Stimulated activated CD8-positive, alpha-beta memory T cell treated with anti-CD3 and anti-CD28 coated beads, Interleukin-4, amount 100 ng/mL, for 48 hours (primary cell): Measurements from ENCODE around the gene SCAF4.
"Not testable (repeated sequence)": the region's sequence is repeated elsewhere in the genome, so short reads cannot be mapped to it uniquely, and the experiment has no call there.

ENCODE experiments used
- DNase-seq: peaks from one replicate; pipeline ENCODE4 v3.0.0-alpha.2; 2020

Gene SCAF4

DNA sequence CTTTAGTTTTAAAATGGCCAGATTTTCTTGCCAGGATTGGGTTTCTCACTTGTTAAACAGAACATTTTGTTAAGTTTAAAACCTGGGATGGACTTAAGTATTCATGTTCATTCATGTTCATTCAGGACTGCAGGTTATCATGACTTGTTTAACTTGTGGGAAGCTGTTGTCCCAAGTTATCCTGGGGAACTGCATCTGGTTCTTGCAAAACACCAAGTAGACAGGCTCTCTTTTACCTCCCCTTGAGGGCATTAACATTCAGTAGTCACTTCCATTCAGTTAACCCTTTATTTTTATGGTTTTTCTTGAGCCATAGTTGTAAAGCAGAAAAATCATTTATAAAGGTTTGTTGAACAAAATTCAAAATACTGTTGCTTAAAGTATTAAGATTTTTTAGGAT is 64.3 kb downstream of the SCAF4 start:
- no peak for DNase-seq

DNA sequence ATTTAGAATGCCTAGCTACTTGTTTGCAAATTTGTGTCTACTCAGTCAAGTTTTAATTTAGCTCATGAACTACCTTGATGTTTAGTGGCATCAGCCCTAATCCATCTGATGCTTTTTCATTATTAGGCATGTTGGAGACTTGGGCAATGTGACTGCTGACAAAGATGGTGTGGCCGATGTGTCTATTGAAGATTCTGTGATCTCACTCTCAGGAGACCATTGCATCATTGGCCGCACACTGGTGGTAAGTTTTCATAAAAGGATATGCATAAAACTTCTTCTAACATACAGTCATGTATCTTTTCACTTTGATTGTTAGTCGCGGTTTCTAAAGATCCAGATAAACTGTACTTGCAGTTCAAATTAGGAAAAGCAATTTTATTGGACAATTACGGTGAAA is 64.8 kb downstream of the SCAF4 start:
- DNase-seq = no peak

DNA sequence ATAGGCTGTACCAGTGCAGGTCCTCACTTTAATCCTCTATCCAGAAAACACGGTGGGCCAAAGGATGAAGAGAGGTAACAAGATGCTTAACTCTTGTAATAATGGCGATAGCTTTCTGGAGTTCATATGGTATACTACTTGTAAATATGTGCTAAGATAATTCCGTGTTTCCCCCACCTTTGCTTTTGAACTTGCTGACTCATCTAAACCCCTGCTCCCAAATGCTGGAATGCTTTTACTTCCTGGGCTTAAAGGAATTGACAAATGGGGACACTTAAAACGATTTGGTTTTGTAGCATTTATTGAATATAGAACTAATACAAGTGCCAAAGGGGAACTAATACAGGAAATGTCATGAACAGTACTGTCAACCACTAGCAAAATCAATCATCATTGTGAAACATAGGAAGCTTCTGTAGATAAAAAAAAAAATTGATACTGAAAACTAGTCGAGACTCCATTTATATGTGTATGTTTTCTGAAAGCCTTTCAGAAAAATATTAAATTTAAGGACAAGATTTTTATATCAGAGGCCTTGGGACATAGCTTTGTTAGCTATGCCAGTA is 65.4 kb downstream of the SCAF4 start:
- DNase-seq = no peak

DNA sequence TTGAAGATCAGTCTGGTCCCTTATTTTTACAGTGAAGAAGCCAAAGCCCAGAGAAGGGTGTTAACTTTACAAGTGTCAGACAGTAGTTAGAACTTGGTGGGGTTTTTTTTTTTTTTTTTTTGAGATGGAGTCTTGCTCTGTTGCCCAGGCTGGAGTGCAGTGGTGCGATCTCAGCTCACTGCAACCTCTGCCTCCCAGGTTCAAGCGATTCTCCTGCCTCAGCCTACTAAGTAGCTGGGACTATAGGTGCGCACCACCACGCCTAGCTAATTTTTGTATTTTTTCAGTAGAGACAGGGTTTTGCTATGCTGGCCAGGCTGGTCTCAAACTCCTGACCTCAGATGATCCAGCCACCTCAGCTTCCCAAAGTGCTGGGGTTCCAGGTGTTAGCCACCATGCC is 66.0 kb downstream of the SCAF4 start:
- not testable (repeated sequence) for DNase-seq

DNA sequence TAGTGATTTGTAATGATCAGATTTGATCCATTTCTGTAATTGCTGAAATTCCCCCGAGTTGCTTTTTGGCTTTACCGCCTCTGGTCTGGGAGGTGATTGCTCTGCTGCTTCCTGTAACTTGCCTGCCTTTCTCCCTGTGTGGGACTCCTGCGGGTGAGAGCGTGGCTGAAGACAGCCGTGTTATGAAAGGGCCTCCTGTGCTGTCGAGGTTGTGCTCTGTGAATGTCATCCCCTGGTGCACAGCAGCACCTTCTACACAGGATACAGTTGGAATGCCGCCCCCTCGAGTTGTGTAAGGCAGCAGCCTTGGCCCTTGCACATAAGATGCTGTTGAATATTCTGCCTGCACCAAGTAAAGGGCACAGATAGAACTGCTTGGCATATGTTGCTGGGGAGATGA is 66.5 kb downstream of the SCAF4 start:
- peak; percentile 49 for DNase-seq

DNA sequence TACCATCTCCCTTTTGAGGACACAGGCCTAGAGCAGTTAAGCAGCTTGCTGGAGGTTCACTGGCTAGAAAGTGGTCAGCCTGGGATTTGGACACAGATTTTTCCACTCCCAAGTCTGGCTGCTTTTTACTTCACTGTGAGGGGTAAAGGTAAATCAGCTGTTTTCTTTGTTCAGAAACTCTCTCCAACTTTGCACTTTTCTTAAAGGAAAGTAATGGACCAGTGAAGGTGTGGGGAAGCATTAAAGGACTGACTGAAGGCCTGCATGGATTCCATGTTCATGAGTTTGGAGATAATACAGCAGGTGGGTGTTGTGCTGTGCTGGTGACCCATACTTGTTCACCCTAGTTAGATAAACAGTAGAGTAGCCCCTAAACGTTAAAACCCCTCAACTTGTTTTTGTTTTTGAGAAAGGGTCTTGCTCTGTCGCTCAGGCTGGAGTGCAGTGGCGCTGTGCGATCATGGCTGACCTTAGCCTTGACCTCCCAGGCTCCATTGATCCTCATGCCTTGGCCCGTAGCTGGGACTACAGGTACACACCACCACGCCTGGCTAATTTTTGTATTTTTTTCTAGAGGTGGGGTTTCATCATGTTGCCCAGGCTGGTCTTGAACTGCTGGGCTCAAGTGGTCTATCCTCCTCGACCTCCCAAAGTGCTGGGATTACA is 68.2 kb downstream of the SCAF4 start:
- DNase-seq = no peak

DNA sequence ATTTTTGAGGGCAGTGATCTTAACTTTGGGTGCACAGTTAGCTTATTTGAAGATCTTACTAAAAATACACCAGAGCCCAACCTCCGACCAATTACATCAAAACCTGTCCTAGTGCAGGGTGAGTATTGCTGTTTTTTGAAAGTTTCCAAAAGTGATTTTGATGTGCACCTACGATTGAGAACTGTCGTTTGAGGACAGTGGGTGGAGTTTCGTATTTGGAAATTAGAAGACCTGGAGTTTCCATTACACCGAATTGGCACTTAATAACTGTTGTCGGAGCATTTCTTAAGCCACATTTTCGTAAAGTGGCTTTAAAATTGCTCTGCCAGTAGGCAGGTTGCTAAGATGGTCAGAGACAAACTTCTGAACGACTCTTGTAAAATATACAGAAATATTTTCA is 71.3 kb downstream of the SCAF4 start:
- no peak for DNase-seq

DNA sequence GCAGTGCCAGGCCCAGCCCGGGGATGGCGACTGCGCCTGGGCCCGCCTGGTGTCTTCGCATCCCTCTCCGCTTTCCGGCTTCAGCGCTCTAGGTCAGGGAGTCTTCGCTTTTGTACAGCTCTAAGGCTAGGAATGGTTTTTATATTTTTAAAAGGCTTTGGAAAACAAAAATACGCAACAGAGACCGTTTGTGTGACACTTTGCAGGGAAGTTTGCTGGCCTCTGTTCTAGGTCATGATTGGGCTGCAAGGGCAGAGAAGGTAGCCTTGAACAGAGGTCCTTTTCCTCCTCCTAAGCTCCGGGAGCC is 71.7 kb downstream of the SCAF4 start:
- DNase-seq = no peak

DNA sequence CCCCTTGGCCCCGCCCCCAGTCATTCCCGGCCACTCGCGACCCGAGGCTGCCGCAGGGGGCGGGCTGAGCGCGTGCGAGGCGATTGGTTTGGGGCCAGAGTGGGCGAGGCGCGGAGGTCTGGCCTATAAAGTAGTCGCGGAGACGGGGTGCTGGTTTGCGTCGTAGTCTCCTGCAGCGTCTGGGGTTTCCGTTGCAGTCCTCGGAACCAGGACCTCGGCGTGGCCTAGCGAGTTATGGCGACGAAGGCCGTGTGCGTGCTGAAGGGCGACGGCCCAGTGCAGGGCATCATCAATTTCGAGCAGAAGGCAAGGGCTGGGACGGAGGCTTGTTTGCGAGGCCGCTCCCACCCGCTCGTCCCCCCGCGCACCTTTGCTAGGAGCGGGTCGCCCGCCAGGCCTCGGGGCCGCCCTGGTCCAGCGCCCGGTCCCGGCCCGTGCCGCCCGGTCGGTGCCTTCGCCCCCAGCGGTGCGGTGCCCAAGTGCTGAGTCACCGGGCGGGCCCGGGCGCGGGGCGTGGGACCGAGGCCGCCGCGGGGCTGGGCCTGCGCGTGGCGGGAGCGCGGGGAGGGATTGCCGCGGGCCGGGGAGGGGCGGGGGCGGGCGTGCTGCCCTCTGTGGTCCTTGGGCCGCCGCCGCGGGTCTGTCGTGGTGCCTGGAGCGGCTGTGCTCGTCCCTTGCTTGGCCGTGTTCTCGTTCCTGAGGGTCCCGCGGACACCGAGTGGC is 72.2 kb downstream of the SCAF4 start, which contains the start of gene SOD1:
Gene SOD1, plus strand, starts transcription at position 158 of the 723 bp plus-strand sequence. Its CDS starts 77 bp downstream, at position 235.
- peak; percentile 96 for DNase-seq

DNA sequence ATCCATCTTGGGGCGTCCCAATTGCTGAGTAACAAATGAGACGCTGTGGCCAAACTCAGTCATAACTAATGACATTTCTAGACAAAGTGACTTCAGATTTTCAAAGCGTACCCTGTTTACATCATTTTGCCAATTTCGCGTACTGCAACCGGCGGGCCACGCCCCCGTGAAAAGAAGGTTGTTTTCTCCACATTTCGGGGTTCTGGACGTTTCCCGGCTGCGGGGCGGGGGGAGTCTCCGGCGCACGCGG is 72.7 kb downstream of the SCAF4 start:
- DNase-seq = no peak

DNA sequence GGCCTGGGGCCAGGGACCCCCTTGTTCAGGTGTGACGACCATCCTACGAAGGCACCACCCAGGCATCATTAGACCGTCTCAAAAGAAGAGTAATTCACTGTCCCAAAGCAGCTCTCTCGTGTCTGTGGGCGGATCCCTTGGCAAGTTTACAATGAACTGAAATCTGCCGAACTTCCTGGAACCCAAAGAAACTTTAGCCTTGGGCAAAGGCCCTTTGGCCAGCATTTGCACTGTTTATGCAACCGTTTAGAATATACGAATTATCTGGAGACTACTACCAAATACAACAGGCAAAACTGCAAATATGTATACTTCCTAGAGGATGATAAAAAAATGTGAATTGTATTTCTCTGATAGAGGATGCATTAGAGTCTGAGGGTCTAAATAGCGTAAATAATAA is 73.9 kb downstream of the SCAF4 start:
- no peak for DNase-seq

DNA sequence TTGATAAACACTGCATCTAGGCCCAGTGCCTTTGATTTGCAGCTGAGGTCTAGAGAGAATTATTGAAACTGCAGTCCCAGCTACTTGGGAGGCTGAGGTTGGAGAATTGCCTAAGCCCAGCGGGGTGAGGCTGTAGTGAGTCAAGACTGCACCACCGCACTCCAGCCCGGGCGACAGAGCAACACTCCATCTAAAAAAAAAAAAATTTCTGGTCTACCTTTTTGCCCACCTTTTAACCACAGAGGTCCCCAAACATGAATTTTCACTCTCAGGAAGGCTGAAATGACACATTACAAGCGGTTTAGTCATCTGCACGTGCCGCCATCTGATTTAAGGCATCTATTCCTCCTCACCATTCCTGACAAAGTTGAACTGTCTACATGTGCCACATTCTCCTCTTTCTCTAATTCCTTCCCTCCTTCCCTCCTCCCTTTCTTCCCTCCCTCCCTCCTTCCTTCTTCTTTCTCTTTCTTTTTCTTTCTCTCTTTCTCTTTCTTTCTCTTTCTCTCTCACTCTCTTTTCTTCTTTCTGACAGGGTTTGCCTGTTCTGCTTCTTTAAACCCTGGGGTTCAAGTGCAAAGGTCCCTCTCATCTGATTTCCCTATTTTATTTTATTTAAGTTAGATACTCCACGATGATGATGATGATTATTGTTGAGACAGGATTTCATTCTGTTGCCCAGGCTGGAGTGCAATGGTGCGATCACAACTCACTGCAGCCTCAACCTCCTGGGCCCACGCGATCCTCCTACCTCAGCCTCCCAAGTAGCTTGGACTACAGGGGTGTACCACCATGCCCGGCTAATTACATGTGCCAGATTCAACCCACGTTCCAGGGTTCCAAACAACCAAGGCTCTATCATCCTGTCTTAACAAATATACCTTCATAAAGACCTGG is 75.5 kb downstream of the SCAF4 start:
- DNase-seq = peak; percentile 77

DNA sequence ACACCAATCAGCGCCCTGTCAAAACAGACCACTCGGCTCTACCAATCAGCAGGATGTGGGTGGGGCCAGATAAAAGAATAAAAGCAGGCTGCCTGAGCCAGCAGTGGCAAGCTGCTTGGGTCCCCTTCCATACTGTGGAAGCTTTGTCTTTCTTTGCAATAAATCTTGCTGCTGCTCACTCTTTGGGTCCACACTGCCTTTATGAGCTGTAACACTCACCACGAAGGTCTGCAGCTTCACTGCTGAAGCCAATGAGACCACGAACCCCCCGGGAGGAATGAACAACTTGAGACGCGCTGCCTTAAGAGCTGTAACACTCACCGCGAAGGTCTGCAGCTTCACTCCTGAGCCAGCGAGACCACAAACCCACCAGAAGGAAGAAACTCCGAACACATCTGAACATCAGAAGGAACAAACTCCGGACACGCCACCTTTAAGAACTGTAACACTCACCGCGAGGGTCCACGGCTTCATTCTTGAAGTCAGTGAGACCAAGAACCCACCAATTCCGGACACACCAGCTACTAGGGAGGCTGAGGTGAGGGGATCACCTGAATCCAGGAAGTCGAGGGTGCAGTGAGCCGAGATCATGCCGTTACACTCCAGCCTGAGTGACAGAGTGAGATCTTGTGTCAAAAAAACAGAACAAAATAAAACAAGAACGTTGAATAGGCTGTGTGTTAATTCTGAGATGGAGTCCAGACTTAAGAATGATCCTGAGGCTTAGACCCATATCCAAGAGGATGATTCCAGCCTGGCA is 76.9 kb downstream of the SCAF4 start:
- not testable (repeated sequence) for DNase-seq

DNA sequence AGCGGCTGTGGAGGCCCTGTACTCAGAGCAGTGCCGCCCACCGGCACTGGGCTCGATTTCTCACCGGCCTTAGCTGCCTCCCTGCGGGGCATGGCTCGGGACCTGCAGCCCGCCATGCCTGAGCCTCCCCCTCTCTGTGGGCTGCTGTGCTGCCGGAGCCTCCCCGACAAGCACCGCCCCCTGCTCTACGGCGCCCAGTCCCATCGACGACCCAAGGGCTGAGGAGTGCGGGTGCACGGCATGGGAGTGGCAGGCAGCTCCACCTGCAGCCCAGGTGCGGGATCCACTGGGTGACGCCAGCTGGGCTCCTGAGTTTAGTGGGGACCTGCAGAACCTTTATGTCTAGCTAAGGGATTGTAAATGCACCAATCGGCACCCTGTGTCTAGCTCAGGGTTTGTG is 77.6 kb downstream of the SCAF4 start:
- DNase-seq = no peak

DNA sequence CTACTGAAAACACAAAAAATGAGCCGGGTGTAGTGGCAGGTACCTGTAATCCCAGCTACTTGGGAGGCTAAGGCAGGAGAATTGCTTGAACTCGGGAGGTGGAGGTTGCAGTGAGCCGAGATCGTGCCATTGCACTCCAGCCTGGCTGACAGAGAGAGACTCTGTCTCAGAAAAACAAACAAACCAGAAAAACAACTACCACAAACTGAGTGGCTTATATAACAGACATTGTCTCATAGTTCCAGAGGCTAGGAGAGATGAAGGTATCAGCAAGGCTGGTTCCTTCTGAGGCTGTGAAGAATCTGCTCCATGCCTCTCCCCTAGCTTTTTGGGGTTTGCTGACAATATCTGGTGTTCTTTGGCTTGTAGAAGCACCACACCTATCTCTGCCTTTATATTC is 80.4 kb downstream of the SCAF4 start:
- DNase-seq = not testable (repeated sequence)

DNA sequence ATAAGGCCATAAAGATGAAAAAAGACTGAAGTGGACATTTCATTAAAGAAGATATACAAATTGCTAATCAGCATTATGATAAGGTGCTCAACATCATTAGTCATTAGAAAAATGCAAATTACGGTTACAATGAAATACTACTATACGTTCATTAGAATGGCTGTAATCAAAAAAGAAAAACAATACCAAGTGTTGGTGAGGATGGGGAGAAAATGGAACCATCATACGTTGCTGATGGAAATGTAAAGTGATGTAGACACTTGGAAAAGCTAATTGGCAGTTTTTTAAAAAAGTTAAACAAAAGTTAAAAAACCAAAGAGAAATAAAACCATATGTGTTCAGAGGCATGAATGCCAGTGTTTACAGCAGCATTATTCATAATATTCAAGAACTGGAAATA is 81.0 kb downstream of the SCAF4 start:
- DNase-seq = no peak

DNA sequence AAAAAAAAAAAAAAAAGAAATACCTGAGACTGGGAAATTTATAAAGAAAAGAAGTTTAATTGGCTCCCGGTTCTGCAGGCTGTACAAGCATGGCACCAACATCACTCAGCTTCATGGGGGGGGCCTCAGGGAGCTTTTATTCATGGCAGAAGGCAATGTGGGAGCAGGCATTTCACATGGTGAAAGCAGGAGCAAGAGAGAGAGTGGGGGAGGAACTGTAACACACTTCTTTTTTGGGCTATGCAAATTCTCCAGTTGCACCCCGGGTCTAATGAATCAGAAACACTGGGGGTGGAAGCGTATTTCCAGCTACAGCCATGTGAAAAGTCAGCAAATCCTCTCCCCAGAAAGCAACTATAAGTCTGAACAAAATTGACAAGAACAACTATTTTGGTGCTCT is 84.3 kb downstream of the SCAF4 start:
- DNase-seq = no peak

DNA sequence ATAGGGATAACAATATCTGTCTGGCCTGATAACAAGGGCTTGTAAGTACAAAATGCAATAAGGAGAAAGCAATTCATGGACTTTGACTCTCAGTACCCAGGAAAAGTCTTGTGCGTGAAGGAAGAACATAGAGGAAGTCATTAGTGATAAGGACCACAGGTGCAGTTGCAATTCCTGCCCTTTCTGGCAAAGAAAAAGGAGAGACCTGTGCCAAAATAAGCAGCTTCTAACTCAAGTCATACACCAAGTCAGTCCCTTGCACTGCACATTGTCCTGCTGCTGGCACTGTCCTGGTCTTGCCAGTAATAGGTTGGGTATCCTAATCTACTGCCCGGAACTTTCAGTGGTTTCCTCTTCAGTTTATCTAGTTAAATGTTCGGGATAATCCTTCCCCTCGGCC is 87.3 kb downstream of the SCAF4 start:
- DNase-seq = no peak

DNA sequence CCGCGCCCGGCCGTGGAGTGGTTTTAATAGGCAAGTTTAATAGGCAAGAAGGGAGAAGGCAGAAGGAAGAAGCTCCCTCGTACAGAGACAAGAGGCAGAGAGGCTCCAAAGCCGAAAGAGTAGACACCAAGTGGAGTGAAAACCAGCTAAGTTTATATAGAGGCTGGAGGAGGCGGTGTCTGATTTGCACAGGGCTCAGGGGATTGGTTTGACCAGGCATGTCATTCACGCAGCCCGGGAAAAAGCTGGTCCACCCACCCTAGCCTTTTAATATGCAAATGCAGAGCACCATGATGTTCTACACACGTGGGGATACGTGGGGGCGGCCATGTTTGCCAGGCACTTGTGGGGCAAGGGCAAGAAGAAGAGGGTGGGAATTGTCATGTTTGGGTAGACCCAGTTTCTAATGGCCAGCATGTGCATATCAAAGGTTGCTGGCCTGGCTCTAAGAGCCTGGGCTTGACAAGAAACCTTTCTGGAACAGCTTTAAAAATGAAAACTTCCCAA is 90.4 kb downstream of the SCAF4 start:
- DNase-seq = no peak

DNA sequence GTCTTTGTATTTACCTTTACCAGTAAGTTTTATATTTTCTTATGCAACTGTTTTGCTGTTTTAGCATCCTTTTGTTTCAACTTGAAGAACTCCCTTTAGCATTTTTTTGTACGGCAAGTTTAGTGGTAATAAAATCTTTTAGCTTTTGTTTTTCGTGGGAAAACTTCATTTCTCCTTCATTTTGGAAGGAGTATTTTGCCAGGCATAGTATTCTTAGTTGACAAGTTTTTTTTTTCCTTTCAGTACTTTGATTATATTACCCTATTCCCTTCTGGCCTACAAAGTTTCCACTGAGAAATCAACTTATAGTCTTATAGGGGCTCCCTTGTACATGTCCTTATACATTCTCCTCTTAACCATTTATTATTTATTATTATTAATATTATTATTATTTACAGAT is 95.0 kb downstream of the SCAF4 start:
- no peak for DNase-seq

DNA sequence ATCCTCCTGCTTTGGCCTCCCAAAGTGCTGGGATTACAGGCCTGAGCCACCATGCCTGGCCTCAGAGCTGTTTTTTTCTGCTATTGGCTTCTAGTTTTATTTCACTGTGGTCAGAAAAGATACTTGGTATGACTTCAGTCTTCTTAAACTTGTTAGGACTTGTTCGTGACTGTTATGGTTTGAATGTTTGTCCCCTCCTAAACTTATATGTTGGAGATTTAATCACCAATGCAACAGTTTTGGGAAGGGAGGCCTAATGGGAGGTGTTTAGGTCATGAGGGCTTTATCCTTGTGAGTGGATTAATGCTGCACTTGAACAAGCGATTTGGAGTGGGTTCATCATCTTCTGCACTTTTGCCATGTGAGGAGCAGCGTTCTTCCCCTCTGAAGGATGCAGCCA is 96.9 kb downstream of the SCAF4 start:
- no peak for DNase-seq

DNA sequence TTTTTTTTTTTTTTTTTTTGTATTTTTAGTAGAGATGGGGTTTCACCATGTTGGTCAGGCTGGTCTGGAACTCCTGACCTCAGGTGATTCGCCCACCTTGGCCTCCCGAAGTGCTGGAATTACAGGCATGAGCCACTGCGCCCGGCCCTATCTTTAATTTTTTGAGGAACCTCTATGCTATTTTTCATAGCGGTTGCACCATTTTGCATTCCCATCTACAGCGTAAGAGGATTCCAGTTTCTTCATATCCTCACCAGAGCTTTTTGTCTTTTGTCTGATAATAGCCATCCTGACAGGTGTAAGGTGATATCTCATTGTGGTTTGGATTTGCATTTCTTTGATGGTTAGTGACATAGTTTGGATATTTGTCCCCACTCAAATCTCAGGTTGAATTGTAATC is 100.0 kb downstream of the SCAF4 start:
- DNase-seq = not testable (repeated sequence)
